Lung (tissue), 12 donors: ENCODE results near the gene LCTL. TPM values are rescaled to one million over a fixed set of nuclear protein-coding genes. Genes with fewer than 3 reads are reported as not detected.

Source experiments
- ATAC-seq: fragments of 200-7000 bp; cut with Tn5 transposase; one replicate; pipeline ENCODE4 v1.9.1; 2020; ENCODE audit warnings: moderate number of reproducible peaks; ENCODE audit not compliant: insufficient read depth, low FRiP score
- DNase-seq, 3 donors: peaks; one replicate each; pipeline ENCODE4 v3.0.0-alpha.2; 2013 to 2017
- H3K27ac ChIP-seq, 2 donors: one replicate each; pipeline ENCODE4 v1.5.1; 2013; ENCODE audit warnings: mild to moderate bottlenecking in 2 of 2, moderate library complexity in 2 of 2, control low read depth in 1 of 2, inconsistent platforms in 1 of 2, low read depth in 1 of 2, low read length in 1 of 2
- H3K27me3 ChIP-seq, 3 donors: one replicate each; pipeline ENCODE4 v1.5.1; 2013; ENCODE audit warnings: low read length in 2 of 3; ENCODE audit not compliant: control insufficient read depth in 3 of 3, insufficient read depth in 3 of 3
- H3K36me3 ChIP-seq, 4 donors: one replicate each; pipeline ENCODE4 v1.5.1; 2013; ENCODE audit warnings: low read length in 4 of 4, mild to moderate bottlenecking in 1 of 4, moderate library complexity in 1 of 4; ENCODE audit not compliant: control insufficient read depth in 4 of 4, insufficient read depth in 4 of 4
- H3K4me1 ChIP-seq, 5 donors: one replicate each; pipeline ENCODE4 v1.5.1; 2013; ENCODE audit warnings: low read length in 5 of 5, mild to moderate bottlenecking in 2 of 5, moderate library complexity in 1 of 5; ENCODE audit not compliant: control insufficient read depth in 5 of 5, insufficient read depth in 5 of 5
- H3K4me3 ChIP-seq: one replicate; pipeline ENCODE4 v1.5.1; 2013; ENCODE audit warnings: mild to moderate bottlenecking, control low read depth, moderate library complexity
- H3K9ac ChIP-seq, 2 donors: one replicate each; pipeline ENCODE4 v1.5.1; 2013; ENCODE audit warnings: low read length in 2 of 2, control low read depth in 1 of 2; ENCODE audit not compliant: insufficient read depth in 1 of 2
- H3K9me3 ChIP-seq, 4 donors: one replicate each; pipeline ENCODE4 v1.5.1; 2013; ENCODE audit warnings: low read length in 3 of 4, mild to moderate bottlenecking in 1 of 4, moderate library complexity in 1 of 4; ENCODE audit not compliant: control insufficient read depth in 4 of 4, insufficient read depth in 3 of 4
- WGBS, 2 donors: extraction: QIAGEN DNeasy Blood & Tissue Kit; methylation state at CpG; one replicate each; pipeline ENCODE4 v1.1.7; 2013; 5-methylcytosine and 5-hydroxymethylcytosine counted together
- polyA plus RNA-seq, 2 donors: library from polyadenylated mRNA; stranded (reverse); fragments of 200-250 nt; gene quantifications; one replicate each; pipeline ENCODE4 v1.2.1, GENCODE V29; 2013
- total RNA-seq, 2 donors: library from RNA; depleted of rRNA in 1 of 2; stranded (reverse); fragments of >200 nt in 1 of 2; gene quantifications; one replicate each; pipeline ENCODE4 v1.2.1, GENCODE V29; 2014 to 2021
- TF ChIP-seq, protein P1 (sequence below): IDR thresholded peaks from 2 replicates; pipeline ENCODE4 v1.5.1; 2012; ENCODE audit warnings: mild to moderate bottlenecking; ENCODE audit errors: control extremely low read depth, extremely low read depth
- donor health status: control.
- donor health status: control.
- donor health status: Bipolar disorder and iron deficiency.
- donor health status: healthy.
- donor health status: DM: yes; HTN: yes; CAD: no.

Gene LCTL
- total and polyA plus RNA-seq, 4 donors: not detected

DNA sequence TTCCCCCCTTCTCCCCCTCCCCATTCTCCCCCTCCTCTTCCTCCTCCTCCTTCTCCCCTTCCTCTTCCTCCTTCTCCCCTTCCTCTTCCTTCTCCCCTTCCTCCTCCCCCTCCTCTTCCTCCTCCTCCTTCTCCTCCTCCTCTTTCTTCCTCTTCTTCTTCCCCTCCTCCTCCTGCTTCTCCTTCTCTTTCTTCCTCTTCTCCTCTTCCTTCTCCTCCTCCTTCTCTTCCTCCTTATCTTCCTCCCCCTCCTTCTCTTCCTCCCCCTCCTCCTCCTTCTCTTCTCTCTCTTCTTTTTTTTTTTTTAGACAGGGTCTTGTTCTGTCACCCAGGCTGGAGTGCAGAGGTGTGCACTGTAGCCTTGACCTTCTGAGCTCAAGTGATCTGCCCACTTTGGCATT lies 21.2 kb upstream of the LCTL start:
- no peak for ATAC-seq

GRCh38 chr15:66586155-66586976 lies 20.6 kb upstream of the LCTL start:
- no peaks in the 10 kb centered on the region for H3K36me3 ChIP-seq
- H3K9me3 ChIP-seq: no peaks in the 10 kb centered on the region
- no peak for DNase-seq
- no peak overlapping the region for H3K27ac ChIP-seq
- TF ChIP-seq, protein P1, sequence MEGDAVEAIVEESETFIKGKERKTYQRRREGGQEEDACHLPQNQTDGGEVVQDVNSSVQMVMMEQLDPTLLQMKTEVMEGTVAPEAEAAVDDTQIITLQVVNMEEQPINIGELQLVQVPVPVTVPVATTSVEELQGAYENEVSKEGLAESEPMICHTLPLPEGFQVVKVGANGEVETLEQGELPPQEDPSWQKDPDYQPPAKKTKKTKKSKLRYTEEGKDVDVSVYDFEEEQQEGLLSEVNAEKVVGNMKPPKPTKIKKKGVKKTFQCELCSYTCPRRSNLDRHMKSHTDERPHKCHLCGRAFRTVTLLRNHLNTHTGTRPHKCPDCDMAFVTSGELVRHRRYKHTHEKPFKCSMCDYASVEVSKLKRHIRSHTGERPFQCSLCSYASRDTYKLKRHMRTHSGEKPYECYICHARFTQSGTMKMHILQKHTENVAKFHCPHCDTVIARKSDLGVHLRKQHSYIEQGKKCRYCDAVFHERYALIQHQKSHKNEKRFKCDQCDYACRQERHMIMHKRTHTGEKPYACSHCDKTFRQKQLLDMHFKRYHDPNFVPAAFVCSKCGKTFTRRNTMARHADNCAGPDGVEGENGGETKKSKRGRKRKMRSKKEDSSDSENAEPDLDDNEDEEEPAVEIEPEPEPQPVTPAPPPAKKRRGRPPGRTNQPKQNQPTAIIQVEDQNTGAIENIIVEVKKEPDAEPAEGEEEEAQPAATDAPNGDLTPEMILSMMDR: no peak
- no peak overlapping the region for H3K4me3 ChIP-seq
- peaks cover 0 to 8% (median 4%) of the 10 kb centered on the region in 5 donors for H3K4me1 ChIP-seq
- no peak for ATAC-seq
- 74 to 82% methylated on average over 17 of the region's 17 CpGs for WGBS, 2 donors
- no peaks in the 10 kb centered on the region for H3K27me3 ChIP-seq
- no peak overlapping the region for H3K9ac ChIP-seq

More for the DNA sequence above, 21.2 kb upstream of the LCTL start:
- Histone ChIP-seq H3K27ac (no peak overlapping the region), H3K9me3 (peaks cover 0 to 2% (median 0%) of the 10 kb centered on the region in 4 donors), H3K27me3 (no peaks in the 10 kb centered on the region), H3K36me3 (no peaks in the 10 kb centered on the region), H3K9ac (no peak overlapping the region), H3K4me3 (no peak overlapping the region), H3K4me1 (peaks cover 0 to 8% (median 4%) of the 10 kb centered on the region in 5 donors)
- no peak for DNase-seq
- TF ChIP-seq, protein P1: no peak

- WGBS, 2 donors: 73 to 75% methylated on average over 9 of the region's 9 CpGs
- H3K27me3 ChIP-seq: no peaks in the 10 kb centered on the region
- no peaks in the 10 kb centered on the region for H3K36me3 ChIP-seq
- DNase-seq (peak in 1 of 3 donors; percentile 17), ATAC-seq (no peak)
- TF ChIP-seq, protein P1: no peak
- no peak overlapping the region for H3K27ac ChIP-seq
- no peak overlapping the region for H3K9ac ChIP-seq
- no peak overlapping the region for H3K4me3 ChIP-seq
- peaks cover 0 to 12% (median 0%) of the 10 kb centered on the region in 5 donors for H3K4me1 ChIP-seq
- no peaks in the 10 kb centered on the region for H3K9me3 ChIP-seq
These were observed 16.3 kb upstream of the LCTL start for GRCh38 chr15:66581972-66582537.
